Inflammatory macrophage (primary cell): ENCODE results near the gene ADAM10.
A peak's percentile ranks its signal among the peaks of the same experiment; 100 is the strongest.

Source experiments
- DNase-seq, 2 donors: peaks; one replicate each; pipeline ENCODE4 v3.0.0-alpha.2; 2020 to 2022

The ADAM10 gene

DNA sequence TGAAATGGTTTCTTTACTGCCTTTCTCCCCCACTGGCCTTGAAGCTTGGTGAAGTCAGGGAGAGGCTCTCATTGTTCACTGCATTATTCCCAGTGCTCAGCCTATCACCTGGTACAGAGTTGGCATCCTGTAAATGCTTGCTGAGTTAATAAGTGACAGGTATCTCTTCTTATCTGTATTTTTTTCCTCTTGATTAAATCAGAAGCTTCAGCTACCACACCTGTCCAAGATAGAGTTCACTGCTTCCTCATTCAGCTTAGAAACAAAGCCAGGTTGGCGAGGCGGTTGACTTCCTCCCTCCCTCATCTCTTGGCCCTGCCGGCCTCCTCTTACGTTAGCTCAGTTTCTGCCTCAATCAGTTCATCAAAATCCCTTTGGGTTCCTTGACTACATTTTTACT is 174.9 kb downstream of the ADAM10 start:
- DNase-seq, result no peak

DNA sequence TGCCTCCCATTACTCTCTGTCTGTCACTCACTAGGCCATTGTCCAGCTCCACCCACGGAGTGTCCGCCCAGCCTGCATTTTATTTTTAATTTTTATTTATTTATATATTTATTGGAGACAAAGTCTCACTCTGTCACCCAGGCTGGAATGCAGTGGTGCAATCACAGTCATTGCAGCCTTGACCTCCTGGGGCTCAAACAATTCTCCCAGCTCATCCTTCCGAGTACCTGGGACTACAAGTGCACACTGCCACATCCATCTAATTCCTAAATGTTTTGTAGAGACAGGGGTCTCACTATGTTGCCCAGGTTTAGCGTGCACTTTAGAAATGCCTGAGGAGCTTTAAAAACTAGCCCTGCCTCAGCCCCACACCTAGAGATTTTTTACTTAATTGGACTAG is 176.2 kb downstream of the ADAM10 start:
- DNase-seq, result no peak

DNA sequence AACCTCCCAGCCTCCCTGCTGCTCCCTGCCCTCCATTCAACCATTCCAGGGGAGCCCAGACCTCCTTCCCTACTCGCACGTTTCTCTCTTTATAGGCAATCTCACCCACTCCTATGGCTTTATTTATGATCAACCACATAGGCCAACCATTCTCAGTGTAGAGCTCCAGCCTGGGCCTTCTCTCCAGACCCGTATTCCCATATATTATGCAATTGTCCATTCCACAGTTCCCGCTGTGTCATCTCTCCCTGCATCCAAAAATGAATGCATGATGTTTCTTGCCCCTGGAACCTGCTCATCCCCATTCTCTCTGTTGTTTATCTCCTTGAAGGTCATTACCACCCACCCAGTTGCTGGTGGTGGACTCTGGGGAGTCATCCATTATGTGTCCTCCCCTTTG is 177.0 kb downstream of the ADAM10 start:
- no peak for DNase-seq

DNA sequence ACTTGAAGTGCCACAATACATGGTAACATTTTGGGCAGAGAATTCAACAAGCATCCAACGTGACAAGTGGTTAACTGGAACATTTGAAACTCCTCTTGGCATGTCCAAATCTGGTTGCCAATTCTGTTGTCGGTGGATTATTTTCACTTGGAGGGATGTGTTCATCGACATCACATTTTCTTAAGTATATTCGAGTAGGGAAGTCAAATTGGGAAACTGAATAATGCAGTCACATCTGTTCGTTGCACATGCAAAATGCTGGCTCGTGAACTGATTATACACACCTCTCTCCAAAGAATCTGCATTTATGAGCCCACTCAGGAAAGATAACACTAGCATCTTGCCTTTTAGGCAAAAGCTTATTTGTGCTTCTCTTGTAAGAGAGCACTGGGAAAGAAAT is 178.0 kb downstream of the ADAM10 start:
- no peak for DNase-seq

DNA sequence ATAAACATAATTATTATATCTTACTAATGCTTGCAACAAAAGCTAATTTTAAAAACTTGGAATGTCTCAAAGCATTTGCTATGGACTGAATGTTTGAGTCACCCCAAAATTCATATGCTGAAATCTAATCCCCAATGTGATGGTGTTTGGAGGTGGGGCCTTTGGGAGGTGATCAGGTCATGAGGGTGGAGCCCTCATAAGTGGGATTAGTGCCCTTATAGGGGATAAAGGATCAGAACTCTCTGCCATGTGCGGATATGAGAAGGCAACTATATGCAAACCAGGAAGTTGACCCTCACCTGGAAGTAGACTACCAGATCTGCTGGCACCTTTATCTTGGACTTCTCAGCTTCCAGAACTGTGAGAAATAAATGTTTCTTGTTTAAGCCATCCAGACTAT is 180.1 kb downstream of the ADAM10 start:
- no peak for DNase-seq

DNA sequence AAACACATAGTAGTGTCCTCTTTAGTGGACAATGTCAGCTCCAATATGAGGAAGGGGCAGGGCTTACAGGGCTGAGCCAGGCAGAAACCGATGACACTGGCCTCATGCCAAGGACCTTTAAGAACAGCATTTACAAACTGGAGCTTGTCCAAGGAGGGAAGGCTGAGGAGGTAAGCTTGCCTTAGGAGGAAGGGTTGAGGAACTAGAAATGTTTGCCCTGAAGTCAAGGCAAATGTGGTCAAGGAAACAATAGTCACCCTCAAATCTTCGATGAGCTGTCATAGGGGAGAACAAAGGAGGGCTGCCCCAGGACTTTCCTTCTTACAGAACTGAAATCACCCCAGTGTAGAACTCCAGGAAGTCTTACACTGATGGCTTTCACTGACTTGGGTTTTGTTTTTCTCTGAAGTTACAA is 181.3 kb downstream of the ADAM10 start:
- peak; percentile 53 to 64 for DNase-seq

DNA sequence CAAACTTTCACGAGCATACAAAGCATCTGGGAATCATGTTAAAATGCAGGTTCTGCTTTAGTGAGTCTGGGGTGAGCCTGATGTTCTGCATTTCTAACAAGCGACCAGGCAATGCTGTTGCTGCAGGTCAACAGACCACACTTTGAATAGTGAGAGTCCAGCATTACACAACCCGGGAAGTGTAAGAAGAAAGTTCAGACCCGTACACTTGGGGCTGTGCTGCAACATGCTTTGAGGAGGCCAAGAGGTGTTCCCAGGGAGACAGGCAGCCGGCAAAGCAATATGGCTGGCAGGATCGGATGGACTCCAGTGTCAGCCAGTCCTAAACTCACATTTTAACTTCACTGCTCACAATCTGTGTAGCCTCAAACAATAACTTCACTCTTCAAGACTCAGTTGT is 183.5 kb downstream of the ADAM10 start:
- DNase-seq, result no peak

DNA sequence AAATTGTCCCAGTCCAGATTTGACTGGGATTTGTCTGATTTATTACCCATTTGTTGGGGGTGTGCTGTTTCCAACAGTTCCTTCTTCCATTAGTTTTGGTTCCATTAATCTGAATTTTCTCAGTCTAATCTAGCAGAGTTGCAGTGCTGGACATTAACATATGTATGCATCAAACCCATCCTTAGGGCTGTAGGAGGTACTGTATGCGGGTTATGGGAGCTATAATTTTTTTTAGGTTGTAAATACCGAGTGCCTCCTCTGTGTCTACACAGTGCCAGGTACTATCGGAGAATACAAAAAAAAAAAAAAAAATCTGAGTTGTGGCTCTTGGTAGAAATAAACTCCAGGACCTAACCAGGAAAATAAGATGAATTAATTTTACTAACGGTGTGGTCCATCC is 183.9 kb downstream of the ADAM10 start:
- DNase-seq, result no peak

DNA sequence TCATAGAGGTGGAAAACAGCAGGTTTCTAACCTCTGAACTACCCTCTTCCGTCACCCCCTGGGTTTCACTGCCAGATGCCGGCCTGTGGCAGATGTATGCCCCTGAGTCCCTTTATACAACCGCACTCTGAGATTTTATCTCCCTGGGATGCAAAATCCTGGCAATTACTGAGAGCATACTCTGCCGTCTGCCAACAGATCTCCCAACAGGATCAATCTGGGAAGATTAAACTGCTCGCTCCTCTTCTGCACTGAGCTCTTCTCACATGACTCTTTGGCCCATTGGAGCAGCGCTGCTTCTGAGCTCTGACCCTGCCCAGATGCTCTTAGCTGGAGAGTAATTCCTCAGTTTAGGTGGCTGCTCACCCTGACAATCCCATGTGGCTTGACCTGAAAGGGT is 184.5 kb downstream of the ADAM10 start:
- DNase-seq, result no peak

DNA sequence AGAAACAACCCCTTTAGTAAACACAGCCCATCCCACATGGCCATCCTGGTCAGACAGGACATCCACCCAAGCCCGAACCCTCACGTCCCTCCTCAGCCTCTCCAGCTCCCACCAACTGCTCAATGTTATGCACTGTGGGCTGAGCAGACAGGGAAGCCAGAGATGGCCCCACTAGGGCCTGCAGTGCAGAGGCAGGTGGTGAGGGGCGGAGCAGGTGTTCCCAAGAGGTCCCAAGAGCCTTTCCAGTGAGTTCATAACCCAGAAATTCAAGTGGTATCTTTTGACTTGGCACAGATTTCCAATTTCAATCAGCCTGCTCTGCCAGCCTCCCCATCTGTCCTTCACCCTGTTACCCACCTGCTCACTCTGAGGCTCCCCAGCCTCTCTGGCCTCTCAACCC is 187.4 kb downstream of the ADAM10 start:
- no peak for DNase-seq

DNA sequence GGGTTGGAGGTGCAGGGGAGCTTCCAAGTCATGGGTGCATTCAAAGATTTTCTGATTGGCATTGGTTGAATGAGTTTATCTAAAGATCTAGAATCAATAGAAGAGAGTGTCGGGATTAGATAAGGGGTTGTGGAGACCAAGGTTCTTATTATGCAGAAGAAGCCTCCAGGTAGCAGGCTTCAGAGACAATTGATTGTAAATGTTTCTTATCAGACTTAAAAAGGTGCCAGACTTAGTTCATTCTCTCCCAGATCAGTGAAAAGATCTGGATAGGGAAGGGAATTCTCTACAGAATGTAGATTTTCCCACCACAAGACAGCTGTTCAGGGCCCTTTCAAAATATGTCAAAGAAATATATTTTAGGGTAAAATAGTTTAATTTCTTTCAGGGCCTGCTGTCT is 188.2 kb downstream of the ADAM10 start:
- DNase-seq, result no peak

DNA sequence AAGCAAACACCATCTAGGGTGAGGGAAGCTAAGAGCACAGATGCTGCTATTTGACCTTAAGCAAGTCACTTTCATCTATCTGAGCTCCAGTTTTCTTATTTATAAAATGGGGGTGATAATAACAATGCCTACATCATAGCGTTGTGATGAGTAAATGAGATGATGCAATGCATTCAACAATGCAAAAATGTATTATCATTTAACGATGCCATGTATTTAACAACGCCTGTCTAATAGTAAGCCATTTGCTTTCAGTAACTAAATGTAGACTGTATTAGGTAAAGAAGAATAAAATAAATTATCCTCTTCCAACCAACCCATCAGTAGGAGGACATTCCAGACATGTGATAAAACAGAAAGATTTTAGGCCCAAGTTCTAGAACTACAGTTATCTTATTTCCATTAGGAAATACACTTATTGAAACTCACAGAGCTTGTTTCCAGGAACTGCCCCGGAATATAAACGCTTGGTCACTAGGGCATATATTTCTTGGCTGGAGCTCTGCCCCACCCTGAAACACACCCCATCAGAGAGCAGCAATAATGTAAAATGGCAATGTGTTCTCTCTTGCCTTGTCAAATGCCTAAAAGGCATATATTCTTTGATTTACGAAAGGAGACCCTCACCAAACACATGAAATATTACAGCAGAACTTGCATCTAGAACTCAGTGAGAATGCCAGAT is 189.5 kb downstream of the ADAM10 start:
- DNase-seq, result no peak

DNA sequence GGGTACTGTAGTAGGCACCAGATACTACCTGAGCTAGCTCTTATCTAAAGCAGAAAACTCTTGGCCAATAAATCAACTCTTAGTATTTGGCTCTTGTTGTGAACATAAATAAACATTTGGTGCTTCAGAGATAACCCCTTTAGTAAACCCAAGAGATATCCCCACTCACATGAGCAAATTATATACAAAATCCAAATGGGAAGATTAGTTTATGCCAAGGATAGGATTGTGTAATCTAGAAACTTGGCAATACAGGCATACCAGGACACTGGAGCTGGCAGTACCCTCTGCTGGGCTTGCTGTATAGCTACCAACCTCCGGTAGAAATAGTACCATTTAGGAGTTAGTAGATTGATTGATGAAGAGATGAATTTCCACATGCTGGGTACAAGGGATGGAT is 190.7 kb downstream of the ADAM10 start:
- no peak for DNase-seq

DNA sequence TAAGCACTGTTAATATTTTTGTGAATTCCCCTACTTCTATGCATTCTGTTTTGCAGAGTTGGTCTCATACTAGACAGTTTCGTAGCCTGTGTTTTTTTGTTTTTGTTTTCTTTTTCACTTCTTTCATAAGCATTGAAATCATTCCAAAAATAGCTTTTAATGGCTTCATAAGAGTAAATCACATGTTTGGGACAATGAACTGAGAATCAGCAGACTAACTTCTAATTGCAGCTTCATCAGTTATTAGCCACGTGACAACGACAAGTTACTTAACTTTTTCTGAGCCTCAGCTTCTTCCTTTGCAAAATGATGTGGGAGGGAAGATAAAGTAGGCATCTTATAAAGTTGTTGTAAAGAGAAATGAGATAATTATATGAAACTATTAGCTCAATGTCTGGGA is 193.0 kb downstream of the ADAM10 start:
- peak; percentile 84 to 94 for DNase-seq

DNA sequence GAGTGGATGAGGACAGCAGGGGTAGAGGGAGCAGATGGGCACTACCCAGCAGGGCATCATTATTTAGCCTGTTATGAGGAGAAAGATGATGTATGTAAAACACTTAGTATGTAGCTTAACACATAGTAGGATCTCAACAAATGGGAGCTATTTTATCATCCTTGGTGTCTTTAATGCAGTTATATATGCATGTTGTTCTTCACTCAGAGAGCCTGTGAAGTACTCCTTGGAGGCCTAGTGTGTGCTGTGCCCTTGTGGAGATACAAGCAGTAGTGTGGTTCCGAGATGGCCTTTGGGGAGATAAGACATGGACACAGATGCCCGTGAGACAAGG is 193.5 kb downstream of the ADAM10 start:
- no peak for DNase-seq

DNA sequence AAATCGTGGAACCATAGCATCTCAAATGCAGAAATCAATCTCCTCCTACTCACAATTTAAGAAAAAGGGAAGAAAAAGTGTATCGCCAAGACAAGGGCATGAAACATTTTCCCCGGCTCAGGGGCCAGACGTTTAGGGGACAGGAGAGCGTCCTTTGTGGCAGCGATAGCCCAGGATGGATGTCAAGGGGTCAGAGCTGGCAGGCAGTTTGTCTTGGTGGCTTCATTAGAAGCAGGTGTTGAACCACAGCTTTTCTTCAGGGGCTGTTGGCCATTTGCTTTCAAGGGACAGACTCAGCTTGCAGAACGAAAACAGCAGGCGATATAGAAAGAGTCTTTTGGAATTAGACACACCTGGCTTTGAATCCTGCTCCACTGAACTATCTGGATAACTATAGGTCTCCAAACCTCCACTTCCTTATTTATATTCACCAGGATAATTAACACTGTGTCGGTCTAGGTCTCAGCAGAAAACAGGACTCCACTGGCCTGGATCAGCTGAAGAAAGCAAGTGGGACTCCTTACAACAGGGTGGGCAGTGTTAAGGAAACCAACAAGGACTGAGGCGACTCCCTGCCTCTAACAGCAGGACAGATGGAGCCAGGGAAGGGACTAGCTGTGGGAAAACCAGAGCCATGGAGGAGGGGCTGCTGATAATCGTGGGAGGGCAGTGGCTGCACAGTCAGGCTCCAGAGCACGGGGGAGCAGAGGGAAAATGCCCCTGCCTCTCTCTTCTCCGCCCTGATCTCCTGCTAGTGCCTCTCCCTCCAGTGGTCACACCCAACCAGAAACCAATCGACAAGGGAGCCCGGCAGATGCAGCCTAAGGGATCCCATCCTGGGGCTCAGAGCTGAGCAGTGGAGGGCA is 194.1 kb downstream of the ADAM10 start:
- peak in 1 of 2 donors; percentile 49 for DNase-seq

DNA sequence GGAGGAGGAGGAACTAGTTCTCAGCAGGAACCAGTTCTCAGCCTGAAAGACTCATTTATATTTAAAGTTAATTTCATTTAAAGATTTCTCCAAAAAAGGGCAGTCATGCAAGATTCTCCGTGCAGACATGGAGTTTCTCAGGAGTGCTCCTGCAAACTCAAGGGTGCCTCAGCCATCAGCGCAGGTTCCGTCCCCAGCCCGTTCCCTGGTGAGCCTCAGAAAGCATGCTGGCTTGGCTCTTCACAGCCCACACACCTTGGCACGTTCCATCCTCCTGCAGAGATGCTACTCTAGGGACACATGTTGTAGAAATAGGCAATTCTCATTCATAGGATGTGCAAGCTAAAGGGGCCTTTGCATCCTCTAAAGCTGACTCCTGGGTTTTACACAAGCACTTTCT is 194.7 kb downstream of the ADAM10 start:
- peak in 1 of 2 donors; percentile 39 for DNase-seq

DNA sequence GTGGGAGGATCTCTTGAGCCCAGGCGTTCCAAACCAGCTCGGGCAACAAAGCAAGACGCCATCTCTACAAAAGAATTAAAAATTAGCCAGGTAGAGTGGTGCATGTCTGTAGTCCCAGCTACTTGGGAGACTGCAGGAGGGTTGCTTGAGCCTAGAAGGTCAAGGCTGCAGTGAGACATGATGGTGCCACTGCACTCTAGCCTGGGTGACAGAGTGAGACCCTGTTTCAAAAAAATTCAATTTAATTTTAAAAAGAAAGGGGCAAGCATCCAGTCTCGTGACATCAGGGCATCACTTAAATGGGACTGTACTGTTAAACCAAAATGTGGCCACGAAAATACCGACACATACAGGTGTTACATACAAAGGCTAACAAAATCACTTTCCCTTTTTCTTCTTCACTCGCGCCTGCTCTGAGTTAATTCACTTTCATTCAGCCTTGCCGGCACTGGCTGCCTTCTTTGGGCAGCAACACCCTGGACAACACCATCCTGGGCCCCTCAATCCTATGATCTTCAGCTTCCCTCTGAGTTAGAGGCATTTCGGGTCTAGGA is 196.1 kb downstream of the ADAM10 start:
- no peak for DNase-seq

DNA sequence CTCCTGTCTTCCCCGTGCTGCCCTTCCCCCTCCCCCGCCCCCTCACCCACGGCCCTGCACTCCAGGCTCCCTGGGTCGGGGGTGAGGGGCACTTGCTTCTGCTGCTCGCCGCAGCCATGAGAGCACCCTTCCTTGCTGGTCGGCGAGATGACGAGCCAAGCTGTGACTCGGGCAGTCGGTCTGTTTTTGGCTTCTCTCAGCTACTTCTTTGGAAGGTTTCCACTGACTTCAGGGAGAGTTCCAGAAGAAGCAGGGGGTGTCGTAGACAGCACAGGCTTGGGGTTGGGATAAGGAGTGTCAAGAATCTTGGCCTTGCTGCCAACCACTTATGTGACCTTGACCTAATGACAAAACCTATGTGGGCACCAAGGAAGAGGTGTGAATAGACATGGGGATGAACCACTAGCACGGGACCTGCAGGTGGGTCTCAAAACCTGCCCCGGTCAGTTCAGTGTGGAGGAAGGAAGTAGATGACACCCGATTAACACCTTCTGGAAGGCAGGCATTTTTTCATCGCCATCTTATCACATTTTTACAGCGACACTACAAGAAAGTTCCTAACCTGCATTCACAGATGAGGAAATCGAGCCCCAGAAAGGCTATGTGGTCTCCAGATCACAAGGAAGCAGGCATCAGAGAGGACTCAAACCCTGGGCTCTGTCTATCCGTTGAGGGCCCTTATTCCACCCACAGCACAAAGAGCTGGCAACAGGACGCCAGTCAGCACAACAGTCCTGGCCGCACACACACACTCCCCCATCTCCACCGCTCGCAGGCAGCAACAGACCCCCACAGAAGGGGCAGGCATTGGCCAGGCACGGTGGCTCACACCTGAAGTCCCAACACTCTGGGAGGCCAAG is 196.8 kb downstream of the ADAM10 start:
- no peak for DNase-seq

DNA sequence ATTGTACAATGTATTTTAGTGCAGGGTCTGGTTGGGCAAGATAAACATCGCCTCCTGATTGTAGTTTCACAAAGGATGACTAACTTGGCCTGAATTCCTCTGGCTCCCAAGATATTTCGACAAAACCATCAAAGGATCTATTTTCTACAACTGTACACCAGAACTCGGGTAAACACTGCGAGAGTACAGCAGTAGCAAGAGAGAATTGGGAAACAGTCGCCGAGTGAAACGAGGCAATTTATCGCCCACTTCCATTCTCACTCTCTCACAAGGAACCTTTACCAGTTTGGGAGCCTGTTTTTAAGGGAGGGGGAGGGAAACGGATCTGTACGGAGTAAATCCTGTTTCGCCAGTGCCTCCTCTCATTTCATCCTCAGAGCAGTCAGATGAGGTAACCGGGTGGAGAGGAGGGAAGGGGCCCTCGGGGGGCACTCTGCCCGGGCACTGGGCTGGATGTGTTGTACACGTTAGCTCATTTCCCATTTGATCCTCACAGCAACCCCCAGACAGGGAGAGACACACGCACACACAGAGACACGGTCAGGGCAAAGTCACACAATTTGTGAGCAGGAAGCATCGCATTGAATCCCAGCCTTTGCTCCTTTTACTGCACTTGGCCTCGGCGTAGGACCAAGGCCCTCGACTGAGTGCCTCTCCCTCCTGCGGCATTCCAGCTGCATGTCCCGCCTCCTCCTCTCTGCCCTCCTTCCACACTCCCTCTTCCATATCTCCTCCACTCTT is 197.6 kb downstream of the ADAM10 start:
- DNase-seq, result peak; percentile 92 to 94

DNA sequence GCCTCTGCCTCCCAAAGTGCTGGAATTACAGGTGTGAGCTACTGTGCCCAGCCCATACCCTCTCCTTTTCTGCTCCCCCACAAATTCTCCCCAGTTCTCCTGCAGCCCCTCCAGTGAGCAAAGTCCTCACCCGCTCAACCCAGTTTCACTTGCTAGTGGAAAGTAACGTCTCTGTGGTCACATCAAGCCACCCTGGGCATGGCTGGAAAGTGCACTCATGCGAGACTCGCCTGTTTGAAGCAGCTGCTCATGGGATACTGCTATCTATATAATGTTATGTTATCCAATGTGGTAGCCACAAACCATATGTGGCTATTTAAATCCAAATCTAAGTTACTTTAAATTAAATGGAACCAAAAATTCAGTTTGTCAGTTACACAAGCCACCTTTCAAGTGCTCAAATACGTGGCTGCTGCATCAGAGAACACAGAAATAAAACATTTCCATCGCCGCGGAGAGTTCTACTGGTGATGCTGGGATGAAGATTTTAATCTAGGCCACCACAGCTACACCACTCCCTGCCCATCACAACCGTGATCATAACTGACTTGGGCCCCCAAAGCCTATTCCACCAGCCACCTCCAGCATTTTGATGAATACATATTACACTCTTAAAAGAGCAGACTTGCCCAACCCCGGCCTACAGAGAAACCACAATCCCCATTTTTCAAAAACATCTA is 198.3 kb downstream of the ADAM10 start:
- no peak for DNase-seq

DNA sequence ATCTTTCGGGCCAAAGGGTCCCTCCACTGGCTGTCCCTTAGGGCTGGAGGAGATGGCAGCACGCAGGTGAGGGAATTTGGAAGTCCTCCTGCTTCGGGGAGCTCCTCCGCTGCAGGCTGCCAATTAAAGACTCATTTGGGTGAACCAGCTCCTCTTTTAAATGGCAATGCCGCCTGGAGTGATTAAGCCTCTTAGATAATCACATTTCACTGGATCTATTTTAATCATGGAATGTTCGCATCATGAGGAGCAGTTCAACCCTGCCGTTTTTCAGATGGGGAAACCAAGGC is 199.8 kb downstream of the ADAM10 start:
- DNase-seq, result no peak
